Nephron (organoid): Measurements from ENCODE around the gene ZNF782.
"Not testable (repeated sequence)": the region's sequence is repeated elsewhere in the genome, so short reads cannot be mapped to it uniquely, and the experiment has no call there.

Source experiments
- H3K27ac Mint-ChIP-seq, 3 experiments: 2 replicates each; pipeline ENCODE4 v1.8.0; 2020; ENCODE audit warnings: mixed read lengths in 3 of 3, mild to moderate bottlenecking in 2 of 3, moderate library complexity in 1 of 3
- H3K27me3 Mint-ChIP-seq: 2 replicates; pipeline ENCODE4 v1.8.0; 2021; ENCODE audit warnings: low read depth, mild to moderate bottlenecking, moderate library complexity, mixed read lengths
- H3K36me3 Mint-ChIP-seq: 2 replicates; pipeline ENCODE4 v1.8.0; 2020; ENCODE audit warnings: low read depth, mixed read lengths
- H3K4me1 Mint-ChIP-seq: 2 replicates; pipeline ENCODE4 v1.8.0; 2020; ENCODE audit warnings: mixed read lengths
- H3K4me3 Mint-ChIP-seq, 3 experiments: 2 replicates each; pipeline ENCODE4 v1.8.0; 2020; ENCODE audit warnings: mild to moderate bottlenecking in 3 of 3, mixed read lengths in 3 of 3, moderate library complexity in 2 of 3
- H3K9me3 Mint-ChIP-seq: 2 replicates; pipeline ENCODE4 v1.8.0; 2020; ENCODE audit warnings: mixed read lengths
- TF ChIP-seq, protein P1 (sequence below), 3 experiments: fragments of 200-600 bp; sonication (generic); IDR thresholded peaks; one replicate each; pipeline ENCODE4 v1.5.0; 2021; ENCODE audit warnings: antibody characterized with exemption in 3 of 3; ENCODE audit not compliant: unreplicated experiment in 3 of 3

The ZNF782 gene

GRCh38 chr9:96818533-96818932, 35.8 kb downstream of the ZNF782 start:
- Mint-ChIP-seq H3K36me3 (peaks cover 97% of the 10 kb centered on the region), H3K4me1 (no peaks in the 10 kb centered on the region), H3K9me3 (peaks cover 75% of the 10 kb centered on the region), H3K27ac (no peak overlapping the region), H3K27me3 (no peaks in the 10 kb centered on the region), H3K4me3 (no peak overlapping the region)
- TF ChIP-seq, protein P1, sequence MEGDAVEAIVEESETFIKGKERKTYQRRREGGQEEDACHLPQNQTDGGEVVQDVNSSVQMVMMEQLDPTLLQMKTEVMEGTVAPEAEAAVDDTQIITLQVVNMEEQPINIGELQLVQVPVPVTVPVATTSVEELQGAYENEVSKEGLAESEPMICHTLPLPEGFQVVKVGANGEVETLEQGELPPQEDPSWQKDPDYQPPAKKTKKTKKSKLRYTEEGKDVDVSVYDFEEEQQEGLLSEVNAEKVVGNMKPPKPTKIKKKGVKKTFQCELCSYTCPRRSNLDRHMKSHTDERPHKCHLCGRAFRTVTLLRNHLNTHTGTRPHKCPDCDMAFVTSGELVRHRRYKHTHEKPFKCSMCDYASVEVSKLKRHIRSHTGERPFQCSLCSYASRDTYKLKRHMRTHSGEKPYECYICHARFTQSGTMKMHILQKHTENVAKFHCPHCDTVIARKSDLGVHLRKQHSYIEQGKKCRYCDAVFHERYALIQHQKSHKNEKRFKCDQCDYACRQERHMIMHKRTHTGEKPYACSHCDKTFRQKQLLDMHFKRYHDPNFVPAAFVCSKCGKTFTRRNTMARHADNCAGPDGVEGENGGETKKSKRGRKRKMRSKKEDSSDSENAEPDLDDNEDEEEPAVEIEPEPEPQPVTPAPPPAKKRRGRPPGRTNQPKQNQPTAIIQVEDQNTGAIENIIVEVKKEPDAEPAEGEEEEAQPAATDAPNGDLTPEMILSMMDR (IDR thresholded peaks at IDR 0.05; ENCODE audit: unreplicated experiment in 3 of 3): no peak

- H3K4me3 Mint-ChIP-seq: no peak overlapping the region
- no peak overlapping the region for H3K27ac Mint-ChIP-seq
- peaks cover 92% of the 10 kb centered on the region for H3K36me3 Mint-ChIP-seq
- TF ChIP-seq, protein P1 (IDR thresholded peaks at IDR 0.05; ENCODE audit: unreplicated experiment in 3 of 3): no peak
- no peaks in the 10 kb centered on the region for H3K4me1 Mint-ChIP-seq
- peaks cover 79% of the 10 kb centered on the region for H3K9me3 Mint-ChIP-seq
- H3K27me3 Mint-ChIP-seq: no peaks in the 10 kb centered on the region
These were observed 36.3 kb downstream of the ZNF782 start for GRCh38 chr9:96817973-96818372.

DNA sequence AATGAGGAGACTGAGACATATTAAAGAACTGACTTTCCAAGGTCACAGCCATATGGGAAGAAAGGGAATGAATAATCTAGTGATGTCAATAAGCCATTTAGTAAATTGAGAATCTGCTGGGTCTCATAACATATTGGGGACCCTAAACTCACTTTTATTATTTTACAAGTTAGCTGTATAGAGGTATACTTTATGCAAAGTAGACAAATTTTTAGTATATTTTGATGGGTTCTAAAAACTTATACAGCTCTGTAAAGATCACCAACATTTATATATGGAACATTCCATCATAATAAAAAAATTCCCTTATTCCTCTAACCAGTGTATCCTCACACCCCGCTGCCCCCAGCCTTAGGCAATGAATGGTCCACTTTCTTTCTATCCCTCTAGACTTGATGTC, 40.7 kb downstream of the ZNF782 start:
- Mint-ChIP-seq H3K36me3 (peaks cover 86% of the 10 kb centered on the region), H3K4me3 (no peak overlapping the region), H3K27ac (no peak overlapping the region), H3K9me3 (peaks cover 73% of the 10 kb centered on the region), H3K27me3 (no peaks in the 10 kb centered on the region), H3K4me1 (no peaks in the 10 kb centered on the region)
- TF ChIP-seq, protein P1 (IDR thresholded peaks at IDR 0.05; ENCODE audit: unreplicated experiment in 3 of 3): no peak

- peaks cover 69% of the 10 kb centered on the region for H3K36me3 Mint-ChIP-seq
- not testable (repeated sequence) for H3K4me1 Mint-ChIP-seq, H3K27me3 Mint-ChIP-seq, H3K27ac Mint-ChIP-seq, H3K4me3 Mint-ChIP-seq
- H3K9me3 Mint-ChIP-seq: peaks cover 60% of the 10 kb centered on the region
These were observed 55.4 kb downstream of the ZNF782 start for GRCh38 chr9:96798959-96799358.

DNA sequence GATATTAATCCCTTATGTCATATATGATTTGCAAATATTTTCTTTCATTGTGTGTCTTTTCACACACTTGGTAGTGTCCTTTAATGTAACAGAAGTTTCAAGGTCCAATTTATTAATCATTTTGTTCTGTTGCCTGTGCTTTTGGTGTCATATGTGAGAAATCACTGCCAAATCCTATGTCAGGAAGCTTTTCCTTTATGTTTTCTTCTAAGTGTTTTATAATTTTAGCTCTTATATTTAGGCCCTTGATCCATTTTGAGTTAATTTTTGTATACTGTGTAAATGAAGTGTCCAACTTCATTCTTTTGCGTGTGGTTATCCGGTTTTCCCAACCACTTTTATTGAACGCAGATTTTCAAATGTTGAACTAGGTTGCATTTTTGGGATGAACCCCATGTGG, 70.3 kb downstream of the ZNF782 start:
- H3K9me3 Mint-ChIP-seq: peaks cover 48% of the 10 kb centered on the region
- H3K4me3 Mint-ChIP-seq: no peak overlapping the region
- H3K27ac Mint-ChIP-seq: no peak overlapping the region
- H3K27me3 Mint-ChIP-seq: no peaks in the 10 kb centered on the region
- TF ChIP-seq, protein P1 (IDR thresholded peaks at IDR 0.05; ENCODE audit: unreplicated experiment in 3 of 3): no peak
- H3K4me1 Mint-ChIP-seq: peaks cover 3% of the 10 kb centered on the region
- H3K36me3 Mint-ChIP-seq: peaks cover 58% of the 10 kb centered on the region

- Mint-ChIP-seq H3K36me3 (peaks cover 46% of the 10 kb centered on the region), H3K27me3 (no peaks in the 10 kb centered on the region), H3K9me3 (peaks cover 36% of the 10 kb centered on the region), H3K4me3 (no peak overlapping the region), H3K4me1 (peaks cover 12% of the 10 kb centered on the region), H3K27ac (no peak overlapping the region)
- TF ChIP-seq, protein P1 (IDR thresholded peaks at IDR 0.05; ENCODE audit: unreplicated experiment in 3 of 3): no peak
These were observed 72.1 kb downstream of the ZNF782 start for GRCh38 chr9:96782235-96782634.
